GM19452 (cell line): ENCODE results near the gene SOCS4.
"Not testable (repeated sequence)": the region's sequence is repeated elsewhere in the genome, so short reads cannot be mapped to it uniquely, and the experiment has no call there.

Experiments used
- ATAC-seq: cut with Tn5 transposase; IDR thresholded peaks from one replicate; pipeline ENCODE4 v1.9.1; 2021; ENCODE audit not compliant: unreplicated experiment

SOCS4 gene

DNA sequence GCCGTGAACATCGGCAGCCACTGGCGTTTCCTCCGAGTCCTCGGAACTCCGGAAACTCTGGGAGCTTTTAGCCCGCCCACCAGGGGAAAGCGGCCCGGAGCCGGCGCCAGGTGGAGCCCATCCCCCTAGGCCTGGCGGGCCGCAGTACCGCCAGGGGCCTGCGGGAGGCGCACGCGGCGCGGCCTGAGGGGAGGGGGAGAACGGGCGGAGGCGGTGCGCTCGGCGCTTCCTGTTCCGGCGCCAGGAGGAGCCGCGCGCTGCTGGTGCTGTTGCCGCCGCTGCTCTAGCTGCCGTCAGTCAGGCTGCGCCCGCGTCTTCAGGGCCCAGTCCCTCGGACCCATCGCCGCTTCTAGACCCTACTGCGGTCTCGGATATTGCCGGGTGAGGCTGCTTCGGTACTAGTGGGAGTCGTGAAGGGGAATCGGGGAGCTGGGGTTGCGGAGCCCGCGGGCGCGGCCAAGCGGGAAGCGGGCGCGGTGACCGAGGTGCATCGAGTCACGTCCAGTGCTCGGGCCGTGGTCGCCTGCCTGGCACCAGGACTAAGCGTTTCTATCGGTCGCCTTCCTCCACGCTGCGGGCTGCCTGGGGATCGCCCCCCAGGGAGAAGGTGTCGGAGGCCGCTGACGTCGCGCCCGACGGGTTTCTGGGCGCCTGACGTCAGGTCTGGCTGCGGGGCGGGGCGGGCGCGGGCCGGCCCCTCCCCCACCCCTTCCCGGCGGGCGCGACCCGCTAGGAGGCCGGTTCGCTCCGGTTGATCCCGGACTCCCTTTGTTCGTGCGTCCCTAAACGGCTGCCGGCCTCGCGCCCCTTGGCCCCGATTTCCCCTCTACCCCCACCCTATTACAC, 24.6 kb downstream of the SOCS4 start, which contains the start of gene MAPK1IP1L:
Gene MAPK1IP1L (plus strand): TSS at position 225 of the 846 bp plus-strand sequence. CDS start 10,037 bp downstream, outside the sequence.
- ATAC-seq, result peak; percentile 87

DNA sequence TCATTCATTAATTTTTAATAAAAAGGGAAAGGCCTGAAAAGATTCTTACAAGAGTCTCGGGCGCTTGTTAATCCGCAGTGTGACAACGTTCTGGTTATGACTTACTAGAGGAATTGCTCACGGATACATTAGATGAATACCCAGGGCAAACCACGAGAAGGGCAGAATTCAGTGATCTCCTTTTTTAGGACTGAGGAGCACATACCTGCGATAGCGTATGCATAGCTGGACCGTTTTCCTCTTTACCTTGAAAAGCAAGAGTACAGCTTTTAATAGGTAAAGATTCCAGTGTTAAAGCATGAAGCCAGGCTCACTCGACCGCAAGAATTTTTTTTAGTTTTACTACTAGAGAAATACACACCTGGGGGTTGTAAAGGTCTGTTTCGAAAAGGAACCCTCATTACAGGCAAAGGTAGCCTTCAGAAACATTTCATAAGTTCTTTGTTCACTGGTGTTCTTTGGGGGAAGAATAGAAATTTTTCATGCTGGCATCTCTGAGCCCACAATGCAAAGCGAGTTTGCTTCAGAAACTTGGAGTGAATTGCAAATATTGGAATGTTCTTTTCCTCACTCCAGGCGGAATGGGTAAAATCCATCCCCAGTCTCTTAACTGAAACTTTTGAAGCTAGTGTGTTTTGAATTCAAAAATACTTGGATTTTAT, 25.4 kb downstream of the SOCS4 start:
- peak; percentile 5 for ATAC-seq

DNA sequence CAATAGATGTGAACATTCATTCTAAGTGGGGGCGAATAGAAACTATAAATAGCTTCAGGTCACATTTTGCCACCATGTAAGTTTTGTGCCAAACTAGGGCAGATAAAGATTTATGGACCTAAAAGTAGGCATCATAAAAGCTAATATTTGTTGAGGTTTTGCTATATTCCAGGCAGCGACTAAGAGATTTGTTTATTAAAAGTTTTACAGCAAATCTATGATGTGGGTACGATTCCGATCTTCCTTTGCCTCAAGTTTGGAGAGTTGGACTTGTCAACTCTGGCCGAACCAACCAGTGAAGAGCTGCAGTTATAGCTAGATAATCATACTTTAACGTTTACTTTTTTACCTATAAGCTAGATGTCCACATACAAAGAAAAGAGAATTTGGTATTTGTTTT, 26.0 kb downstream of the SOCS4 start:
- ATAC-seq, result no peak

DNA sequence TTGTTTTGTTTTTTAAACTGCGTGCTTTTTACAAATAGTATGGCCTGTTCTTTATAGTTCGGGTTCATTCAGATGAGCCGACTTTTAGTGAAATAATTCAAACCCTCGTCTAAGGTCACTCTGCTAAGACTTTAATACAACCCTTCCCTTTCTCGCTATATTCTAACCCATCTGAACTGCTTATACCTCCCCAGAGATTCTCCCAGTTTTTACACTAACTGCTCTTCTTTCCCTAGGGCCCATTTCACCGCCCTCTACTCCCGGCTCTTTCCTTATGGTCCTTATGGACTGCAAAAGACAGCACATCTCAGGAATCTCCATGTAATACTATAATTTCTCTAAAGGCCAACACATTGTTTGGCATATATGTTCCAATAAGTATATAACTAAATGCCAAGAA, 26.5 kb downstream of the SOCS4 start:
- no peak for ATAC-seq

DNA sequence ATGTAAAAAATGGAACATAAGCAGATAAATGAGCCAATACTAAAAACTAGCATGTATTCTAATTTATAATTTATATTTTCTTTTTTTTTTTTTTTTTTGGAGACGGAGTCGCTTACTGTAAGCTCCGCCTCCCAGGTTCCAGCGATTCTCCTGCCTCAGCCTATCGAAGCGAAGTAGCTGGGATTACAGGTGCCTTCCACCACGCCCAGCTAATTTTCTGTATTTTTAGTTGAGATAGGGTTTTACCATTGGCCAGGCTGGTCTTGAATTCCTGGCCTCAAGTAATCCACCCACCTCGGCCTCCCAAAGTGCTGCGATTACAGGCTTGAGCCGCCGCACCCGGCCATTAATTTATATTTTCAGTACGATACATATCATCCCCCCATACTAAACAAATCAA, 27.1 kb downstream of the SOCS4 start:
- ATAC-seq, result no peak

DNA sequence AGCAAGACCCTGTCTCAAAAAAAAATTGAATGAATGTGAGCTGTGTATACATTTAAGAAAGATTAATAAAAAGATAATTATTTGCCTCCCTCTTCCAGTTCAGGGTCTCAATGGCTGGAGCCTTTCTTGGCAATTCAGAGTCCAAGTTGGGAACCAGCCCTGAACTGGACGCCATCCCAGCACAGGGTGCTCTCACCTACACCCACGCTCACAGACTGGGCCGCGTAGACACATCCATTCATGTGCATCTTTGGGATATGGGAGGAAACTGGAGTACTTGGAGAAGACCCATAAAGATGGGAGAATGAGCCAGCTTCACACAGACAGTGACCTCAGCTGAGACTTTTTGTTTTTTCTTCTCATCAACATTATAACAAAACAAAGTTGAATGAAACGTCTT, 30.9 kb downstream of the SOCS4 start:
- no peak for ATAC-seq

DNA sequence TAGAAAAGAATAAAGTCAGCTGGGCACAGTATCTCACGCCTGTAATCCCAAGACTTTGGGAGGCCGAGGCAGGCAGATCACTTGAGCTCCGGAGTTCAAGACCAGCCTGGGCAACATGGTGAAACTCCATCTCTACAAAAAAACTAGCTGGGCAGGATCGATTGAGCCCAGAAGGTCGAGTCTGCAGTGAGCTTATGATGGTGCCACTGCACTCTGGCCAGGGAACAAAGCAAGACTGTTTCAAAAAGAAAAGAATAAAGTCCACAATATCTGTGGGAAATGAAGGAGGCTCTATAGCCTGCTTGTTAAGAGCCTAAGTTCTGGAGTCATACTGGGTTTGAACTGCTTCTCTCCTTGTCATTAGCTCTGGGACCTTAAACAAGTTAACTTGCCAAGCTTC, 32.3 kb downstream of the SOCS4 start:
- no peak for ATAC-seq

DNA sequence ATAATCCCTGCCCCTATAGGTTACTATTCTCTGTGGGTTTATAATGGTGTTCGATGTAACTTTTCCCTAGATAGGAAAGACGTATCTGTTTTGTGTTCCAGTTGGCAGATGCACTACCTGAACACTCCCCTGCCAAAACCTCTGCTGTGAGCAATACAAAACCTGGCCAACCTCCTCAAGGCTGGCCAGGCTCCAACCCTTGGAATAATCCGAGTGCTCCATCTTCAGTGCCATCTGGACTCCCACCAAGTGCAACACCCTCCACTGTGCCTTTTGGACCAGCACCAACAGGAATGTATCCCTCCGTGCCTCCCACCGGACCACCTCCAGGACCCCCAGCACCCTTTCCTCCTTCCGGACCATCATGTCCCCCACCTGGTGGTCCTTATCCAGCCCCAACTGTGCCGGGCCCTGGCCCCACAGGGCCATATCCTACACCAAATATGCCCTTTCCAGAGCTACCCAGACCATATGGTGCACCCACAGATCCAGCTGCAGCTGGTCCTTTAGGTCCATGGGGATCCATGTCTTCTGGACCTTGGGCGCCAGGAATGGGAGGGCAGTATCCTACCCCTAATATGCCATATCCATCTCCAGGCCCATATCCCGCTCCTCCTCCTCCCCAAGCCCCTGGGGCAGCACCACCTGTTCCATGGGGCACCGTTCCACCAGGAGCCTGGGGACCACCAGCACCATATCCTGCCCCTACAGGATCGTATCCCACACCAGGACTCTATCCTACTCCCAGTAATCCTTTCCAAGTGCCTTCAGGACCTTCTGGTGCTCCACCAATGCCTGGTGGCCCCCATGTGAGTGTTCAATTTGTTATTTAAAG, 35.7 kb downstream of the SOCS4 start:
- ATAC-seq, result no peak

DNA sequence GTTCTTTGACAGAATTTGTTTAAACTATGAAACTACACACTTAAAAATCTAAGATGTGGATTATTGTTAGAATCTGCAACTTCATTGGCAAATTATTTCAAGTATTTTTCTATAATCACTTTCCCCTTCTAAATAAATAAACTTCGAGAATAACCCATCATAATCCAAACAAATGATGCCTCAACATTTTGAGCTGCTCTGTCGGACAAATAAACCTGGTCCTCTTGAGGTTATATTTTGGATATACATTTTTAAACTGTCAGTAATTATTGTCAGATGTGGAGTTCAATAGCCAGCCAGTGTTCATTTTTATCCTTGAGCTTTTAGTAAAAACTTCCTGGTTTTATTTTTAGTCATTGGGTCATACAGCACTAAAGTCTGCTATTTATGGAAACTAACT, 37.9 kb downstream of the SOCS4 start:
- ATAC-seq, result not testable (repeated sequence)

DNA sequence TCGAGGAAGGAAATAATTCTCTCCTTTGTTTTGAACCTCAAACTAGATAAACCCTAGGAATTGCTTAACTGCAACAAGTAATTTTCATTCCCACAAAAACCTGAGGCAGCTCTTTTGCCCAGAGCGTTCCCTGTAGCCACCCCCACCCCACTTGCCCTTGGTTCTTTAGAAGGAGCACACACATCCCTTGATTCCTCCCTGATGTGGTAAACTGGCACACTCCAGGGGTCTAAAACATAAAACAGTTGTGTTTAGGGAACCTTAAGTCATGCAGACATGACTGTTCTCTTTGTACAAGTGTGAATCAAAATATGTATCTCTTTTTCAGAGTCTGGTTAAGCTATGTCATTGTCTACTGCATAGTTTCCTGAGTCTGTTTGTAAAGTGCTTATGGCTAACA, 38.4 kb downstream of the SOCS4 start:
- ATAC-seq, result no peak

DNA sequence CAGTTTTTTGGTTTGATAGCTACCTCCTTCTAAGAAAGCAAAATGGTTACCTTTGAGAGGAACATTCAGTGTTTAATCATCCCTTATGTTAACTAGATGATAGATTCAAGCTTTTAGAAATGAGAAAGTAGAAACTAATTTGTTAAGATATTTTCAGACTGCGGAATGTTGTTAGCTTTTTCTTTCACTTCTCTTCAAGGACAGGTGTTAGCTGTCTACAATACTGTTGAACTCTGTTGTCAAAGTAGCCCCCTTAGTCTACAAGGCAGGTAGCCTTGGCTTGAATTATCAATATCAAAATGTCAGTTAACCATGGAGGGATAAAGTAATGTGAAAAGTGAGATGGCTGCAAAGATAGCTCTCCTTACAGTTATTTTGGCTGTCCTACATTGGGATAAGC, 39.2 kb downstream of the SOCS4 start:
- no peak for ATAC-seq

DNA sequence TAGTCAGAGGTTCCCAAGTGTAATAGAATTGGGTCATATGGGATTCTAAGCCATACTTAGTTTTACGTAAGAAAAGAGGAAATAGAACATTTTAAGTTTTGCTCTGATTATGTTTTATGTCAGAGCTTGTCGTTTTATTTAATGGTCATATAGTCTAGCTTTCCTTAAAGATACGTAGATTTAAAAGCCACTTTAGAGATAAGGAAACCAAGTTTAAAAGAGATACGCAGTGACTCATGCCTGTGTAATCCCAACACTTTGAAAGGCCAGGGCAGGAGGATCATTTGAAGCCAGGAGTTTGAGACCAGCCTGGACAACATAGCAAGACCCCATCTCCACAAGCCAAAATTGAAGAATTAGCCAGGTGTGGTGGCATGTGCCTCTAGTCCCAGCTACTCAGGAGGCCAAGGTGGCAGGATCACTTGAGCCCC, 44.0 kb downstream of the SOCS4 start:
- ATAC-seq, result no peak

DNA sequence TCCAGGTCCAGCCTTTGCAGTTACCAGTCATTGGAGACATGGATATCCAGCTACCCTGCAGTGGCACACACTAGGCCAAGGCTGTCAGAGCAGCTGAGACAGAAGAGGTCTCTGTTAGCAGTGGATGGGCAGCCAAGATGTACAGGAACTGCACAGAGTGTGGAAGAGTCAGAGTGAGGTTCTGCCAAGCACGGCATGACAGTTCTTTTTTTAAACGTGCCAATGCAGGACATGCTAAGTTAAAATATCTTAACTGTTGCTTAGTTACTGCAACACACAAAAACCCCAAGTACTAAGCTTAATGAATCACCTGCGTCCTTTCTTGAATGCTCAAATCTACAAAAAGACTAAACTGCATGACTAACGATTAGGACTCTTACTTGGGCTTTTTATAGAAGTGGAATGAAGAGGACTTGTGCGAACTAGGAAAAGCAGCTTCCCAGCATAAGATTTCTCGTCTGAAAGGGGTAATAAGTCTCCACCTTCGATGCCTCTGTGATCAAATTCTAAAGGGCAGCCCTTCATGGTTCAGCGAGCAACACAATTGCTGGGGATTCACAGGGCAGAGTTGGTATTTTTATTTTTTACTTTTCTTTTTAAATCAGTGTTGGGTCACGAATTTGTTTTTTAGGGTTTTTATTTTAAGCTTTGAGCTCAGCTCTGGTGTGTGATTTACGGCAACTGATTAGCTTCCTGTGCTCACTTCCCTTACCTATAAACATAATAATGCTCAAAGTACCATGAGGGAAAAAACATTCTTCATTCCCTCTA, 45.0 kb downstream of the SOCS4 start:
- ATAC-seq, result peak; percentile 57

DNA sequence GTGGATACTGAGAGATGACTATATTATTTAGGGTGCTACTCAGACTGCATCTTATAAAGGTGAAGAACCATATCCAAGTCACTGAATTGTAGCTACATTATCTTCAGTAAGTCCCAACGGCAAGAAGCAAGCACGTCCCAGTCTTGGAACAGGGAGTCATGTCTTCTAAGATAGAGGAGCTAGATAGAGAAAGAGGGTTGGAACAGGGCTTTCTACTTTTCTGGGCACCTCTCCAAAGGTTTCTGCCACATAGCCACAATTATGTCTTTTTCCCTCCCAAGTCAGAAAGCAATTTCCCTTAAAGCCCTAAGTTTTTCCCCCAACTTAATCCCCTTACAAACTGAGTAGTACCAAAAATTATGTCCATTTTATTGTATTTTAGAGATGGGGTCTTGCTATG, 46.8 kb downstream of the SOCS4 start:
- no peak for ATAC-seq

DNA sequence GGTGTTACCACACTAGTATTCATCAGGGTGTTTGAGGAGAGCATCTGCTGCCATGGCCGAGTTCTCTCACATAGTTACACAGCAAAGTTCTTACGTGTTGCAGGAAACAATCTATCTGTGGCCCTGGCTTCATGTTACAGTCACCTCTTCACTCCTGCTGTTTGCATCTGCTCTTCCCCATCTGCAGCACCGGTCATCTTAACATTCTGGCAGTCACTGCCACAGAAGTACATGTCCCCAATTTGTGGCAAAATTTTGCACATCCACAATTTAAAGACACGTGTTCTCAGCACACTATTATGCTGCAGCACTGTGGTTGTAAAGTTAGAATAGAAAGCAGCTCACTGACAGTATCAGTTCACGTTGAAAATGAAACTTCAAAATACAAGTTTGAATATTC, 47.6 kb downstream of the SOCS4 start:
- ATAC-seq, result peak; percentile 46

DNA sequence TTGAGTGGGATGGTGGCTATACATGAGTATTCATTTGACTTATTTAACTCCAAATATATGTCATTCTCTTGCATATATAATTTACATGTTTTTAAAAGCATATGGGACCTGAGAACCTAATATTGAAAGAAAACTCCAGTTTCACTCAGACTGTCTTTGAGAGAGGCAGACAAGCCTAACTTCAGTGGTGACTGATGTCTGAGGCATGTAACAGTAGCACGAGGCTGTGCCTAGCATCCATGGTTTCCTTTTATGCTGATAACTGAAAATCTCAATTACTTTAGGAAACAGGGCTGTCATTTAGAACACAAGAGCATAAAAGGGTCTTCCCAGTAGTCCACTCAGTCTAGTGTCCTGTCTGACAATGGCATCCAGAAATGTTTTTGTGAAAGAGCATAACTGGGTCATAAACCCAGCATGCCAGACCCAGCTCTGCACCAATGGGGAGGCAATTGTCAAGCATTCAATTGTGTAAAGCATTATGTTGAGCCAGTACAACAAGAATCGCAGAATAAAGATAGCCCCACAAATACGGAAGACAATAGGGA, 48.7 kb downstream of the SOCS4 start:
- no peak for ATAC-seq

DNA sequence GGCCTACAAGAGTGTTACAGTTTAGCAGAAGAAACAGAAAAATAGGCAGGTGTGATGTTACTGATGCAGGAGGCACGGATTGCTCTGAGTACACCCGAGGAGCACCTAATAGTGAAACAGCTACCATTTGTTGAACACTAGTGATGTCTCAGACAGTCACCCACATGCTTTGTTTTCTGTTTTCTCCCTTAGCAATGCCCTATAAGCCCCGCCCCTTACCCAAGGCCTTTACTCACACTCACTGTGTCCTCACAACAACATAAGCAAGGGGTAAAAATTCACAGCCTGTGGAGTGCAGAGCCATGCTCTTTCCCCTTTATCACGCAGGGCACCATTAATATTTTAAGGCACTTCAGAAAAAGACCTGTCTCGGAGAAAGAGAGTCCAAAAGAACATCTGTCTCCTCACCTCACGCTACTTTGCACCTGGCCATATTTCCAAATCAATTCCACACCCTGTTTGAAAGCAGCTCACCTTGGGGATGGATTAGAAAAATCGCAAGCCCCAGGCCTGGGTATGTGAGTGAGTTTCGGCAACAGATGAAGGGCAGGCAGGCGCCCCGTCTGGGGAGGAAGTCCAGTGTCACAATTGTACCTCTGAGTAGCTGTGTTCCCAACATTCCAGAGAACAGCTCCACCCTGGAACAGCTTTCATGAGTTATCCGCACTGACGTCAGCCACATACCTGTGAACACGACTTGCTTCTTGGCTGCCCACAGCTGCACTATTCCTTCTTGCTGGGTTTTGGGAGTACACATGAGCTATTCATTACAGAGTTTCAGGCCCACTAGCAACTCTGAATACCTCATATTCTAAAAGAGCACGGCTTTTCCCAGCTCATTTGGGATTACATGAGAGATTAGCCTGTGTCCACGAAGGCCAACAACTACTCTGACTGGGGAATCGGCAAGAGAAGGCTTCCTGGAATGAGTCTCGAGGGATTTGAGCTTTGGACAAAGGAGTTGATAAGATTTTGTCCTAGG, 50.4 kb downstream of the SOCS4 start:
- ATAC-seq, result no peak

DNA sequence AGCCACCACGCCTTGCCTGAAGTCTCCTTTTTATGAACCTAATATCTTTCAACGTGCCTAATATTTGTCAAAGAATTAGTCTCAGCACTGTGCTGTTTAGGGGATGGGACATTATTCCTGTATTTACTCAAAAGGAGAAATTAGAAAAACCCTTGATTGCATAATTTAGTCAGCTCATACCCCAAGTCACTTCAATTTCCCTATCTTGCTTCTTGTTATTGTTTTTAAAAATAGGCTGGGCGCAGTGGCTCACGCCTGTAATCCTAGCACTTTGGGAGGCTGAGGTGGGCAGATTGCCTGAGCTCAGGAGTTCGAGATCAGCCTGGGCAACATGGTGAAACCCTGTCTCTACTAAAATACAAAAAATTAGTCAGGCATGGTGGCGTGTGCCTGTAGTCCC, 52.9 kb downstream of the SOCS4 start:
- not testable (repeated sequence) for ATAC-seq

DNA sequence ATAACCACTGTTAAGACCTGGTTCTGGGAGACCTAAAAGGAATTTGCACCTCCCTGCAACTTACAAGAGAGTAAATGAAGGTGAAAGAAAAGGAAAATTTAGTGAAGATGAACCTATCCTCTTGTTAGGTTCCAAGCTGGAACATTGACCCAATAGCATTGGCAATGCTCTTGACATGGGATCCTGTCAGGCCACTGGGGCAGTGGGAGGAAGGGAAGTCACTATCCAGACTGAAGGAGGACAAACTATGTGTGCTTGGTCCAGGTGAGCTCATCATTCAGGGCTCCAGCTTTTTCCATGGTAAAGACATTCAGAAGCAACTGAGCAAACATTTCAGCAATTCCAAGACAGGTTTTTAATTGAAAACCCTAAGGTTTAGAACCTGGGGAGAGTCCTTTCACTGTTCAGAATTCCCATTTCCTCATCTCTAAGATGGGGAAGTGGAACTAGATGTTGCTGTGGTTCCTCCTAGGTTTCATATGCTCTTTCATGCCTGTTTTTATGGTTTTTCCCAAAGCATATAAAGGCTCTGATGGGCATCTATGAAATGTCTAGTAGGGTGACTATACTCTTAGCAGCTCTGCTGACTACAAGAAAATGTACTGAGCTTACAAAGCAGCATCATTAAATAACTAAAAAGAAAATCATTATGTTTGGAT, 57.5 kb downstream of the SOCS4 start:
- ATAC-seq, result no peak
